GM12875 (cell line): Measurements from ENCODE around the gene KIF17.
"Not testable (repeated sequence)": the region's sequence is repeated elsewhere in the genome, so short reads cannot be mapped to it uniquely, and the experiment has no call there.

Source experiments
- H3K4me3 ChIP-seq: one replicate; pipeline ENCODE4 v1.5.1; 2011; ENCODE audit warnings: low read depth, low read length, control low read depth
- CTCF ChIP-seq: IDR thresholded peaks from 2 replicates; pipeline ENCODE4 v1.5.1; 2011; ENCODE audit warnings: low read depth, mild to moderate bottlenecking, control low read depth, inconsistent platforms, low read length, moderate library complexity, borderline replicate concordance; ENCODE audit not compliant: insufficient read depth

Gene KIF17

DNA sequence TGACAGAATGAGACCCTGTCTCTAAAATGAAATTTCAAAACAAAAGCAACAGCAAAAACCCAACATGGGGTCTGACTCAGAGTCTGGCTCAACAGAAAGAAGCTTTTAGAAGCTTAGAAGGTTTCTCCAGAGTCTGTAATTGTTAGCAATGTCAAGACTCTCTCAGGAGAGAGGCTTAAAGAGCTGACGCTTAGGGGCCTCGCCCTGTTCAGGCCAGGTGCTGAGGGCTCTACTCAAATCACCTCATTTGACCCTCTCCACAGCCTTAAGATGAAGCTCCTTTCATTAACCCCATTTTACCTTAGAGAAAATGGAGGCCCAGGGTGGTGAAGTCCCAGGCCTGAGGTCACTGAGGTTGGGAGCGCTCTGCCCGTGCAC lies 5.3 kb upstream of the KIF17 start:
- no peak overlapping the region for H3K4me3 ChIP-seq
- no peak for TF ChIP-seq CTCF

DNA sequence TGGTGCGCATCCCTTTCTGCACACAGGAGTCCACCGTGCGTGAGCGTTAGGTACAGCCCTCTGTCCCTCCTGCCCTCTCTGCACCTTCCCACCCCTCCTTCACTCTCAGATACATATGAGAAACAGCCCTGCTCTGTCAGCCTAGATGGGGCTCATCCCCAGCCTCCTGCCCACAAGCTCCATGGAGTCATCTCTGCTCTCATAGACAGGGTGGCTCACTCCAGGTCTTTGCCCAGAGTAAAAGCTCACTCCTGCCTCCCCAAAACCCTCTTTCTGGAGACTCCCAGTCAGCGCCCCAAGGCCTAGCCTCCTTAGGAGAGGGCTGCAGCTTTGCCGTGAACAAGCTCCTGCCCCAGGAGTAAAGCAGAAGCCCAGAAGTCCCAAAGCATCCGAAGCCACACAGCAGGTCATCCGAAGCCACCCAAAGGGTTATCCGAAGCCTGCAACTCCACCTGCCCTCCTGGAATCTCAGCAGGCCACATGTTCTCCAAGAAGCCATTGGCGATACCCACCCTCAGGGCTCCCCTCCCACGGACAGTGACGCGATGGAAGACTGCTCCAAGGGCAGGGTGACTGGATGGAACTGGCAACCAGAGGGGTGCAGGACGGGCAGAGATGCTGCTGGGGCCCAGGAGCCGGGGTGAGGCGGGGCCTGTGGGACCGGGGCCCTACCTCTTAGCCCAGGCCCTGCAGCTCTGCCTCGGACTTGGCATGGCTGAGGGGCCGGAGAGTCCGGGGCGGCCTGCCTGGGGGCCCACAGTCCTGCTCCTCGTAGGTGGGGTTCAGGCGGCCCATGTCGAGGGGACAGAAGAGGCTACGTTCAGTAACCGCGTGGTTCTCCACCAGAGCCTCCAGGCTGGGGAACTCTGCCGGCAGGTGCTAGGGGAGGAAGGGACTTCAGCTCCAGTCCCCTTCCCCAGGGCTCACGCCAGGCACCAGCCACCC lies 3.6 kb upstream of the KIF17 start:
- no peak for TF ChIP-seq CTCF
- H3K4me3 ChIP-seq = no peak overlapping the region

GRCh38 chr1:20720631-20721091 lies 2.9 kb upstream of the KIF17 start:
- no peak overlapping the region for H3K4me3 ChIP-seq
- TF ChIP-seq CTCF = no peak

DNA sequence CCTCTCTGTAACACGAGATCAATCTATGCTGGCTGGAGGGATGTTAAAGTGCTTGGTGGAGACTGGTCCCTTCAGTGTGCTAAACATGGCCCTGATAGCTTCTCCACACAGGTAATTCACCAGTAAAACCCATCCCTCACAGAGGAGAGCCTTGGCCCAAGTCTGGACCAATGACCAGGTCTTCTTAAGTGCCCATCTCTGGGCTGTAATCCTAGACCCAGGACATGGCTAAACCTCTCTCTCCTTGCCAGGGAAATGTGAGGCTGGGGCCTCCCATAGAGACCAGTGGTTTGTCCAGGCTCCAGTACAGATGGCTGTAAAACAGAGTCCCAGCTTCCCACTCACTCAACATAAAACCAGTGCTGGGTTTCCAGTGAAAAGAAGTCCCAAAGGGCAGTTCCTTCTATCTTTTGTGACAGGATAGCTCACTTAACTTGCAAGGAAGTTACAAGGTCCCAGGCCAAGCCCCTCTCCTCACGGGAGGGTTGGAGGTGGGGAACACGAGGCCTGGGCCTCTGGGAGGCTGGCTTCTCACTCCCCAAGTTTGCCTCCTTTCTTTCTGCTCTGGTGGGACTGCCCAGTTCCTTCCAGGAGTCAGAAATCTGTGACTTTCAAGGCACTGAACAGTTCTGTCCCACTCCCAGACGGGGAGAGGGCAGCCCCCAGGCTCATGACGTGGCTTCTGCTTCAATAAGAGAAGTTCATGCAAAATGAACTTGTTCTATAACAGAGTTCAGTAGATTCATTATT lies 2.2 kb upstream of the KIF17 start:
- no peak overlapping the region for H3K4me3 ChIP-seq
- TF ChIP-seq CTCF = no peak

GRCh38 chr1:20719261-20719660 lies 1.5 kb upstream of the KIF17 start:
- H3K4me3 ChIP-seq = no peak overlapping the region
- no peak for TF ChIP-seq CTCF

- H3K4me3 ChIP-seq = not testable (repeated sequence)
Observed at GRCh38 chr1:20718343-20718882, 606 bp upstream of the KIF17 start.

DNA sequence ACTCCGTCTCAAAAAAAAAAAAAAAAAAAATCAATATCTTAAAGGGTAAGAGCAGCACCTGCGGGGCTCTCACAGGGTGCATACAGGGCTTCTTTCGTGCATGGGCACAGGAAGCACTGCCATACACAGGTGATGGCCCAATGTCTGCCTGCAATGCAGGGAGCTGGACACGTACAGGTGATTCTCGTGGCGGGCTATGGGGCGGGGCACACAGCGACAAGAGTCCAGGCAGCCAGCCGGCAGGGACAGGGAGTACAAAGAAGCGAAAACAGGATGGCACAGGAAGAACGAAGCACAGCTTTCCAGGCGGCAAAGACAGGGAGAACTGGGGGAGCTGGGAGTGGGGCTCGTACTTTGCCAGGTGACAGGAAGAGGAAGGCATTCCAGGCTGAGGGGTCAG lies 1.6 kb downstream of the KIF17 start:
- TF ChIP-seq CTCF = no peak
- no peak overlapping the region for H3K4me3 ChIP-seq
